Natural killer cell (primary cell): Measurements from ENCODE around the gene METTL1. TPM values are rescaled to one million over a fixed set of nuclear protein-coding genes. Genes with fewer than 3 reads are reported as not detected.

Experiments used
- ATAC-seq, 3 donors: fragments of 150-1000 bp in 2 of 3; fragments of 200-7000 bp in 1 of 3; cut with Tn5 transposase; 1 replicate in 1 of 3; 2 replicates in 2 of 3; pipeline ENCODE4 v1.10.0; 2021; ENCODE audit warnings: mild to moderate bottlenecking in 2 of 3, moderate library complexity in 2 of 3
- DNase-seq, 2 donors: peaks; one replicate each; pipeline versions ENCODE4 v3.0.0 to v3.0.0-alpha.2; 2013 to 2021; ENCODE audit warnings: mixed read lengths in 1 of 2
- H3K27ac ChIP-seq: one replicate; pipeline ENCODE4 v1.5.1; 2013; ENCODE audit warnings: mild to moderate bottlenecking, low read length
- H3K27me3 ChIP-seq: one replicate; pipeline ENCODE4 v1.6.1; 2013; ENCODE audit warnings: low read length; ENCODE audit not compliant: control insufficient read depth, insufficient read depth
- H3K36me3 ChIP-seq: one replicate; pipeline ENCODE4 v1.6.1; 2013; ENCODE audit warnings: low read length; ENCODE audit not compliant: control insufficient read depth, insufficient read depth
- H3K4me1 ChIP-seq: one replicate; pipeline ENCODE4 v1.6.1; 2013; ENCODE audit warnings: low read length; ENCODE audit not compliant: control insufficient read depth, insufficient read depth
- H3K4me3 ChIP-seq: one replicate; pipeline ENCODE4 v1.5.1; 2013; ENCODE audit warnings: low read length
- H3K9me3 ChIP-seq: one replicate; pipeline ENCODE4 v1.6.1; 2013; ENCODE audit warnings: low read length; ENCODE audit not compliant: control insufficient read depth, insufficient read depth
- H3K27ac Mint-ChIP-seq, 2 donors: one replicate each; pipeline ENCODE4 v1.8.0; 2022; ENCODE audit warnings: mild to moderate bottlenecking in 2 of 2, mixed read lengths in 2 of 2, moderate library complexity in 1 of 2
- H3K27me3 Mint-ChIP-seq, 2 donors: one replicate each; pipeline ENCODE4 v1.8.0; 2022; ENCODE audit warnings: low read depth in 2 of 2, mixed read lengths in 2 of 2
- H3K36me3 Mint-ChIP-seq: one replicate; pipeline ENCODE4 v1.8.0; 2022; ENCODE audit warnings: mixed read lengths
- H3K4me1 Mint-ChIP-seq, 2 donors: one replicate each; pipeline ENCODE4 v1.8.0; 2022; ENCODE audit warnings: mixed read lengths in 2 of 2
- H3K4me3 Mint-ChIP-seq: one replicate; pipeline ENCODE4 v1.8.0; 2022; ENCODE audit warnings: mild to moderate bottlenecking, moderate library complexity, mixed read lengths
- H3K9me3 Mint-ChIP-seq, 2 donors: one replicate each; pipeline ENCODE4 v1.8.0; 2022; ENCODE audit warnings: mixed read lengths in 2 of 2
- CTCF ChIP-seq: fragments of 200-600 bp; IDR thresholded peaks from one replicate; pipeline ENCODE4 v1.8.0; 2022; ENCODE audit warnings: antibody characterized with exemption
- WGBS: methylation state at CpG from one replicate; pipeline ENCODE4 v1.1.7; 2013; ENCODE audit warnings: missing lambda C conversion rate; ENCODE audit not compliant: insufficient coverage; 5-methylcytosine and 5-hydroxymethylcytosine counted together
- intact Hi-C: fragments of 100-400 bp; cut with micrococcal nuclease; formaldehyde crosslinking; loops from one replicate; pipeline ENCODE4 v1.14.2; 2022
- total RNA-seq, 4 donors: library from RNA; stranded (reverse); fragments of 120-200 nt in 1 of 4; gene quantifications; one replicate each; pipeline versions ENCODE4 v1.2.3 to v1.2.4, GENCODE V29; 2013 to 2022

METTL1 gene
- total RNA-seq, 3 donors from 2014 or later (not counting 1 experiment from before 2014, with no cell fraction given): 8.0 to 12.5 (median 8.8) TPM

- H3K27me3 Mint-ChIP-seq: no peaks in the 10 kb centered on the region
- intact Hi-C loops: no loop called here
- 100% methylated on average over 1 of the region's 1 CpG for WGBS
- Histone ChIP-seq H3K4me3 (no peak overlapping the region), H3K36me3 (peaks cover 54% of the 10 kb centered on the region), H3K9me3 (no peaks in the 10 kb centered on the region), H3K4me1 (no peaks in the 10 kb centered on the region), H3K27ac (no peak overlapping the region), H3K27me3 (no peaks in the 10 kb centered on the region)
- no peaks in the 10 kb centered on the region for H3K9me3 Mint-ChIP-seq
- ATAC-seq (no peak), DNase-seq (no peak)
- peaks cover 0 to 6% of the 10 kb centered on the region in 2 donors for H3K4me1 Mint-ChIP-seq
- no peak for TF ChIP-seq CTCF
- peaks cover 15% of the 10 kb centered on the region for H3K36me3 Mint-ChIP-seq
- no peak overlapping the region for H3K4me3 Mint-ChIP-seq
- peak overlapping the region in 1 of 2 donors; percentile 50 for H3K27ac Mint-ChIP-seq
These were observed 26.0 kb upstream of the METTL1 start for GRCh38 chr12:57797933-57798332.

GRCh38 chr12:57796996-57797395, 25.1 kb upstream of the METTL1 start:
- Mint-ChIP-seq H3K9me3 (no peaks in the 10 kb centered on the region), H3K4me3 (no peak overlapping the region), H3K4me1 (peaks cover 0 to 6% of the 10 kb centered on the region in 2 donors), H3K27ac (no peak overlapping the region), H3K36me3 (peaks cover 12% of the 10 kb centered on the region), H3K27me3 (no peaks in the 10 kb centered on the region)
- no peak overlapping the region for H3K27ac ChIP-seq
- intact Hi-C loops: no loop called here
- H3K9me3 ChIP-seq: no peaks in the 10 kb centered on the region
- no peak for ATAC-seq
- no peak overlapping the region for H3K4me3 ChIP-seq
- TF ChIP-seq CTCF: no peak
- DNase-seq: no peak
- no peaks in the 10 kb centered on the region for H3K27me3 ChIP-seq
- peaks cover 54% of the 10 kb centered on the region for H3K36me3 ChIP-seq
- no peaks in the 10 kb centered on the region for H3K4me1 ChIP-seq
- WGBS: no CpG with 5 or more reads among the region's 1 CpG

- Mint-ChIP-seq H3K27me3 (no peaks in the 10 kb centered on the region), H3K27ac (no peak overlapping the region), H3K9me3 (no peaks in the 10 kb centered on the region), H3K4me3 (no peak overlapping the region), H3K36me3 (peaks cover 12% of the 10 kb centered on the region), H3K4me1 (peaks cover 0 to 6% of the 10 kb centered on the region in 2 donors)
- Histone ChIP-seq H3K9me3 (no peaks in the 10 kb centered on the region), H3K27ac (no peak overlapping the region), H3K36me3 (peaks cover 60% of the 10 kb centered on the region), H3K4me1 (no peaks in the 10 kb centered on the region), H3K4me3 (no peak overlapping the region), H3K27me3 (no peaks in the 10 kb centered on the region)
- intact Hi-C loops: no loop called here
- 98% methylated on average over 4 of the region's 6 CpGs for WGBS
- no peak for TF ChIP-seq CTCF
- DNase-seq: no peak
- ATAC-seq: no peak
These were observed 23.4 kb upstream of the METTL1 start for GRCh38 chr12:57795354-57795753.

GRCh38 chr12:57793920-57794319, 22.0 kb upstream of the METTL1 start:
- intact Hi-C loops: no loop called here
- H3K9me3 Mint-ChIP-seq: no peaks in the 10 kb centered on the region
- Histone ChIP-seq H3K4me3 (no peak overlapping the region), H3K36me3 (peaks cover 60% of the 10 kb centered on the region), H3K4me1 (no peaks in the 10 kb centered on the region), H3K9me3 (no peaks in the 10 kb centered on the region), H3K27me3 (no peaks in the 10 kb centered on the region), H3K27ac (no peak overlapping the region)
- H3K27ac Mint-ChIP-seq: no peak overlapping the region
- no peak overlapping the region for H3K4me3 Mint-ChIP-seq
- ATAC-seq (no peak), DNase-seq (no peak)
- no peaks in the 10 kb centered on the region for H3K4me1 Mint-ChIP-seq
- no peaks in the 10 kb centered on the region for H3K27me3 Mint-ChIP-seq
- no peak for TF ChIP-seq CTCF
- 81% methylated on average over 1 of the region's 1 CpG for WGBS
- peaks cover 12% of the 10 kb centered on the region for H3K36me3 Mint-ChIP-seq
